Activated CD4-positive, alpha-beta T cell treated with anti-CD3 and anti-CD28 coated beads, Interleukin-2, amount 10 ng/mL, durations not matched to agents 7 days and 5 days (primary cell): ENCODE results near the gene SLC25A25. TPM values are rescaled to one million over a fixed set of nuclear protein-coding genes. Genes with fewer than 3 reads are reported as not detected.

Source experiments
- CTCF ChIA-PET: fragments of 350-600 bp; sonication (Branson Sonifier 250); formaldehyde crosslinking; loops from one replicate; lab custom pipeline; 2021; ENCODE audit warnings: antibody characterized with exemption; lab: Charles Lee
- POLR2A ChIA-PET: fragments of 350-600 bp; sonication (Branson Sonifier 250); formaldehyde crosslinking; loops from one replicate; lab custom pipeline; 2021; ENCODE audit warnings: antibody characterized with exemption; lab: Charles Lee
- DNase-seq: peaks from one replicate; pipeline ENCODE4 v3.0.0-alpha.2; 2020
- H3K27ac Mint-ChIP-seq: one replicate; pipeline ENCODE4 v1.8.0; 2021; ENCODE audit warnings: mild to moderate bottlenecking, moderate library complexity, mixed read lengths
- H3K27me3 Mint-ChIP-seq: one replicate; pipeline ENCODE4 v1.8.0; 2021; ENCODE audit warnings: mixed read lengths
- H3K36me3 Mint-ChIP-seq: one replicate; pipeline ENCODE4 v1.8.0; 2021; ENCODE audit warnings: low read depth, mixed read lengths
- H3K4me1 Mint-ChIP-seq: one replicate; pipeline ENCODE4 v1.8.0; 2021; ENCODE audit warnings: mixed read lengths
- H3K4me3 Mint-ChIP-seq: one replicate; pipeline ENCODE4 v1.8.0; 2021; ENCODE audit warnings: mild to moderate bottlenecking, moderate library complexity, mixed read lengths
- H3K9me3 Mint-ChIP-seq: one replicate; pipeline ENCODE4 v1.8.0; 2021; ENCODE audit warnings: mixed read lengths
- total RNA-seq, 2 experiments: library from RNA; stranded (reverse); gene quantifications; one replicate each; pipeline ENCODE4 v1.2.3, GENCODE V29; 2021

SLC25A25 gene
- total RNA-seq, 2 experiments from 2014 or later: 14.6 to 18.4 TPM

GRCh38 chr9:128081056-128081455 lies 13.0 kb downstream of the SLC25A25 start:
- CTCF ChIA-PET: interaction anchor here (1.4 kb wide), 1 partner anchor 12 kb away, joined by 4 read pairs; no protein-coding TSS in a partner anchor
- DNase-seq: no peak
- Mint-ChIP-seq H3K4me3 (no peak overlapping the region), H3K36me3 (peaks cover 26% of the 10 kb centered on the region), H3K27me3 (no peaks in the 10 kb centered on the region), H3K27ac (peak overlapping the region; percentile 75), H3K4me1 (peaks cover 53% of the 10 kb centered on the region), H3K9me3 (no peaks in the 10 kb centered on the region)
- POLR2A ChIA-PET: no interaction called here

DNA sequence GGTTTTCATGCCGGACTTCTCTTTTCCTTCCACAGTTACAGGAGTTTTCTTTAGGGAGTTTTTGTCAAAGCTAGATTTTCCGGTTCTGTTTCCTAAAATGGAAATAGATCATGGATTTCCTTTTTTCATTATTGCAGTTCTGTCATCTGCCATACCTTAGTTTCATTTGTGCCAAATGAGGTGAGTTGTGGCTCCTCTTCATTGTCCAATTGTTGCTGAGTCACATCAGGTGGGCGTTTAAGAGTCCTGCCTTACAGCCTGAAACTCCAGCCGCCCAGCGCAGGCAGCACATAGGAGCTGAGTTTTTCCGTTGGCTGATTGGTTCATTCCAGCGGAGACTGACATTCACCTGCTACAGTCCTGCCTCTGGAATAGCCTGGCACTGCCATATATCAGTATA lies 14.1 kb downstream of the SLC25A25 start:
- ChIA-PET CTCF (no interaction called here), POLR2A (no interaction called here)
- no peak for DNase-seq
- no peak overlapping the region for H3K27ac Mint-ChIP-seq
- H3K4me3 Mint-ChIP-seq: no peak overlapping the region
- H3K4me1 Mint-ChIP-seq: peaks cover 46% of the 10 kb centered on the region
- H3K9me3 Mint-ChIP-seq: no peaks in the 10 kb centered on the region
- no peaks in the 10 kb centered on the region for H3K27me3 Mint-ChIP-seq
- peaks cover 22% of the 10 kb centered on the region for H3K36me3 Mint-ChIP-seq

- Mint-ChIP-seq H3K9me3 (no peaks in the 10 kb centered on the region), H3K27ac (no peak overlapping the region), H3K27me3 (no peaks in the 10 kb centered on the region), H3K36me3 (peaks cover 18% of the 10 kb centered on the region), H3K4me3 (no peak overlapping the region), H3K4me1 (peaks cover 37% of the 10 kb centered on the region)
- CTCF ChIA-PET: interaction anchor here (0.9 to 1.4 kb wide), 2 partner anchors 17 to 27 kb away, joined by 3 to 6 read pairs; partner anchors contain the start of gene SLC25A25
- DNase-seq: no peak
- POLR2A ChIA-PET: no interaction called here
Measured at GRCh38 chr9:128084746-128085145, 16.7 kb downstream of the SLC25A25 start.

DNA sequence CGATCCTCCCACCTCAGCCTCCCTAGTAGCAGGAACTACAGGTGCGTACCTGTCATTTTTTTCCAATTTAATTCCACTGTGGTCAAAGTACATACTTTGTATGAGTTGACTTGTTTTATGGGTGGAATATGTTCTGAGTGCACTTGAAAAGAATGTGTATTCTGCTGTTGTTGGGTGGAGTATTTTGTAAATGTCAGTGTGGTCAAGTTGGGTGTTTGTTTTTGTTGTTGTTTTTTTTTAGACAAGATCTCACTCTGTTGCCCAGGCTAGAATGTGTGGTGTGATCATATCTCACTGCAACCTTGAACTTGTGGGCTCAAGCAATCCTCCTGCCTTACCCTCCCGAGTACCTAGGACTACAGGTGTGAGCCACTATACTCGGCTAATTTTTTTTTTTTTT lies 17.9 kb downstream of the SLC25A25 start:
- Mint-ChIP-seq H3K4me3 (no peak overlapping the region), H3K27ac (no peak overlapping the region), H3K9me3 (no peaks in the 10 kb centered on the region), H3K4me1 (peaks cover 39% of the 10 kb centered on the region), H3K36me3 (peaks cover 19% of the 10 kb centered on the region), H3K27me3 (no peaks in the 10 kb centered on the region)
- no peak for DNase-seq
- ChIA-PET CTCF (interaction anchor here (1.3 kb wide), 1 partner anchor 11 kb away, joined by 4 read pairs; no protein-coding TSS in a partner anchor), POLR2A (no interaction called here)

DNA sequence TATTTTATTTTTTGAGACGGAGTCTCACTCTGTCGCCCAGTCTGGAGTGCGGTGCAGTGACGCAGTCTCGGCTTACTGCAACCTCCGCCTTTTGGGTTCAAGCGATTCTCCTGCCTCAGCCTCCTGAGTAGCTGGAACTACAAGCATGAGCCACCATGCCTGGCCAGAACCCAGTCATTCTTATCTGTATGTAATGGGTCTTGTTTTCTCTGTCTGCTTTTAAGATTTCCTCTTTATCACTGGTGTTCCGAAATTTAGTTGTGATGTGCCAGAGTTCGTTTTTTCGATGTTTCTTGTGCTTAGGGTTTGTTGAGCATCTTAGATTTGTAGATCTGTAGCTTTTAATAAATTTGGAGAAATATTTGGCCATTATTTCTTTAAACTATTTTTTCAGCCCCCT lies 19.2 kb downstream of the SLC25A25 start:
- Mint-ChIP-seq H3K4me3 (no peak overlapping the region), H3K27ac (no peak overlapping the region), H3K4me1 (peaks cover 41% of the 10 kb centered on the region), H3K27me3 (no peaks in the 10 kb centered on the region), H3K9me3 (no peaks in the 10 kb centered on the region), H3K36me3 (peaks cover 20% of the 10 kb centered on the region)
- no peak for DNase-seq
- POLR2A ChIA-PET: interaction anchor here (0.7 kb wide), 1 partner anchor 20 kb away, joined by 3 read pairs; the partner anchor contains the start of gene NAIF1
- CTCF ChIA-PET: interaction anchor here (0.6 to 1.7 kb wide), 7 partner anchors 9 to 147 kb away, joined by 3 to 5 read pairs (median 4); partner anchors contain the start of gene NAIF1

- H3K4me1 Mint-ChIP-seq: peaks cover 51% of the 10 kb centered on the region
Measured at GRCh38 chr9:128088253-128088945, 20.4 kb downstream of the SLC25A25 start.

DNA sequence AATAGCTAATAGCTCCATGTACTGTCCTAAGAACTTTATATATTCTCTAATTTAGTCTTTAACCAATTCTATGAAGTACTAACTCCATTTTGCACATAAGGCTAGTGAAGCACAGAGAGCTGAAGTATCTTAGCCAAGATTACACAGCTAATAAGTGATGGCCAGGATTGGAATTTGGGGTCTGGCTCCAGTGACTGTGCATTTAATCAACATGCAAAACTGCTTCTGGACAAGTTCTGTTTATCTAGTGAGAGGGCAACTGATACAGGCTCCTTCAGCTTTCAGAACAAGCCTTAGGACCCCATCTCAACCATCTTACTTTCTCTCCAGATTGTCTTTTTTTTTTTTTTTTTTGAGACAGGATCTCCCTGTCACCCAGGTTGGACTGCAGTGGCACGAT lies 21.3 kb downstream of the SLC25A25 start:
- H3K9me3 Mint-ChIP-seq: no peaks in the 10 kb centered on the region
- H3K4me3 Mint-ChIP-seq: no peak overlapping the region
- no peak for DNase-seq
- no peaks in the 10 kb centered on the region for H3K27me3 Mint-ChIP-seq
- peaks cover 22% of the 10 kb centered on the region for H3K36me3 Mint-ChIP-seq
- H3K27ac Mint-ChIP-seq: no peak overlapping the region
- peaks cover 54% of the 10 kb centered on the region for H3K4me1 Mint-ChIP-seq
- ChIA-PET CTCF (interaction anchor here (0.6 to 2.2 kb wide), 4 partner anchors 11 to 297 kb away, joined by 3 to 6 read pairs (median 4); no protein-coding TSS in a partner anchor), POLR2A (interaction anchor here (0.6 kb wide), 1 partner anchor 1108 kb away, joined by 4 read pairs; no protein-coding TSS in a partner anchor)

More at GRCh38 chr9:128088253-128088945, 20.4 kb downstream of the SLC25A25 start:
- no peaks in the 10 kb centered on the region for H3K9me3 Mint-ChIP-seq
- H3K36me3 Mint-ChIP-seq: peaks cover 20% of the 10 kb centered on the region
- ChIA-PET POLR2A (no interaction called here), CTCF (interaction anchor here (1.7 to 2.2 kb wide), 3 partner anchors 12 to 148 kb away, joined by 4 to 6 read pairs (median 5); no protein-coding TSS in a partner anchor)
- H3K27me3 Mint-ChIP-seq: no peaks in the 10 kb centered on the region
- H3K27ac Mint-ChIP-seq: peak overlapping the region; percentile 14
- DNase-seq: no peak
- no peak overlapping the region for H3K4me3 Mint-ChIP-seq

GRCh38 chr9:128091144-128091543 lies 23.1 kb downstream of the SLC25A25 start:
- ChIA-PET CTCF (interaction anchor here (0.7 to 2.1 kb wide), 4 partner anchors 12 to 727 kb away, joined by 3 to 5 read pairs (median 4); no protein-coding TSS in a partner anchor), POLR2A (no interaction called here)
- Mint-ChIP-seq H3K36me3 (peaks cover 20% of the 10 kb centered on the region), H3K27ac (no peak overlapping the region), H3K4me3 (no peak overlapping the region), H3K27me3 (no peaks in the 10 kb centered on the region), H3K9me3 (no peaks in the 10 kb centered on the region), H3K4me1 (peaks cover 55% of the 10 kb centered on the region)
- DNase-seq: no peak

DNA sequence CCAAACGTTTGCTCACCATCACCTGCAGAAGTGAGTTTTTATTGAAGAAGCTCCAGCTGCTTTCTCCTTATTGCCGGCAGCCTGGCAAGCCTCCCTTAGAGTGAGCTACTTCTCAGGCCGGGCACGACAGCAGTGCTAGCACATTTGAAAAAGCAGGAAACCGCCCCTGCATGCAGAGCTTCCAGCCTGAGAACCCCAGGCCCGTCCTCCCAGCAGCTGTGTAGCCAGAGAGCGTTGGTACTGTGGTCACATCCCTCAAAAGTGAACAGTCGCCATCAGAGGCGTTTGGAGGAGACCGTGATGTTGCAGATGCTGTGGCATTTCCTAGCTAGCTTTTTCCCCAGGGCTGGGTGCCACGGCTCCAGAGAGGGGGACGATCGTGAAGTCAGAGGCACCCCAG lies 23.5 kb downstream of the SLC25A25 start:
- Mint-ChIP-seq H3K4me3 (no peak overlapping the region), H3K27ac (peak overlapping the region; percentile 79), H3K4me1 (peaks cover 55% of the 10 kb centered on the region), H3K9me3 (no peaks in the 10 kb centered on the region), H3K27me3 (no peaks in the 10 kb centered on the region), H3K36me3 (peaks cover 20% of the 10 kb centered on the region)
- POLR2A ChIA-PET: no interaction called here
- CTCF ChIA-PET: interaction anchor here (0.7 to 4.4 kb wide), 4 partner anchors 13 to 726 kb away, joined by 3 to 27 read pairs (median 4); no protein-coding TSS in a partner anchor
- DNase-seq: no peak

GRCh38 chr9:128092199-128092977 lies 24.4 kb downstream of the SLC25A25 start:
- no peaks in the 10 kb centered on the region for H3K27me3 Mint-ChIP-seq
- no peak for DNase-seq
- H3K4me3 Mint-ChIP-seq: no peak overlapping the region
- CTCF ChIA-PET: interaction anchor here (0.6 to 4.4 kb wide), 5 partner anchors 12 to 177 kb away, joined by 3 to 27 read pairs (median 4); no protein-coding TSS in a partner anchor
- POLR2A ChIA-PET: interaction anchor here (0.6 kb wide), 1 partner anchor 412 kb away, joined by 3 read pairs; the partner anchor contains the start of gene GLE1
- H3K36me3 Mint-ChIP-seq: peaks cover 18% of the 10 kb centered on the region
- H3K27ac Mint-ChIP-seq: peak overlapping the region; percentile 68
- H3K4me1 Mint-ChIP-seq: peaks cover 58% of the 10 kb centered on the region
- H3K9me3 Mint-ChIP-seq: no peaks in the 10 kb centered on the region

GRCh38 chr9:128093011-128093410 lies 25.0 kb downstream of the SLC25A25 start:
- peaks cover 58% of the 10 kb centered on the region for H3K4me1 Mint-ChIP-seq
- H3K36me3 Mint-ChIP-seq: peaks cover 15% of the 10 kb centered on the region
- H3K9me3 Mint-ChIP-seq: no peaks in the 10 kb centered on the region
- POLR2A ChIA-PET: interaction anchor here (0.6 kb wide), 1 partner anchor 412 kb away, joined by 3 read pairs; the partner anchor contains the start of gene GLE1
- CTCF ChIA-PET: interaction anchor here (1.3 to 4.4 kb wide), 5 partner anchors 13 to 25 kb away, joined by 3 to 27 read pairs (median 5); no protein-coding TSS in a partner anchor
- no peak for DNase-seq
- H3K27me3 Mint-ChIP-seq: no peaks in the 10 kb centered on the region
- no peak overlapping the region for H3K4me3 Mint-ChIP-seq
- H3K27ac Mint-ChIP-seq: peak overlapping the region; percentile 68
